GM20431 (cell line): ENCODE data around the gene ZFR2.
"Not testable (repeated sequence)": the region's sequence is repeated elsewhere in the genome, so short reads cannot be mapped to it uniquely, and the experiment has no call there.

Experiments used
- in situ Hi-C: fragments of 300-500 bp; cut with MseI, MboI; formaldehyde crosslinking; loops from one replicate; pipeline ENCODE4 v1.15.0; 2020; ENCODE audit warnings: low sequenced_read_pairs; ENCODE audit not compliant: unreplicated experiment

Gene ZFR2

DNA sequence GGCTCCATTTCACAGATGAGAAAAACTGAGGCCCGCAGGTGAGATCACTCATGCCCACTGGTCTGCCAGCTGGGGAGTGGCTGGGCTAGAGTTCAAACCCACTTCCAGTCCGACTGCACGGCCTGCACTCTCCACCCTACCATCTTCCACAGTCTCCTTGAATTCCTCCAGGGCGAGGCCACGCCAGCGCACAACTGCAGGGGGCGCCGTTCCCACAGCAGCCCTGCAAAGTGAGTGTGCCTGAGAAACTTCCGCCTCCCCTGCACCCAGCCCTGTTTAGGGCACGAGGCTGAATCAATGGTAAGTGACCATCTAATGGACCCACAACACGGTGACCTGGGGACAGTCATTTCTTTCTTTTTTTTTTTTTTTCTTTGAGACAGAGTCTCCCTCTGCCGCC, 10.8 kb upstream of the ZFR2 start:
- in situ Hi-C loops: no loop called here

GRCh38 chr19:3874695-3875094, 5.9 kb upstream of the ZFR2 start:
- in situ Hi-C loops: not testable (repeated sequence)

DNA sequence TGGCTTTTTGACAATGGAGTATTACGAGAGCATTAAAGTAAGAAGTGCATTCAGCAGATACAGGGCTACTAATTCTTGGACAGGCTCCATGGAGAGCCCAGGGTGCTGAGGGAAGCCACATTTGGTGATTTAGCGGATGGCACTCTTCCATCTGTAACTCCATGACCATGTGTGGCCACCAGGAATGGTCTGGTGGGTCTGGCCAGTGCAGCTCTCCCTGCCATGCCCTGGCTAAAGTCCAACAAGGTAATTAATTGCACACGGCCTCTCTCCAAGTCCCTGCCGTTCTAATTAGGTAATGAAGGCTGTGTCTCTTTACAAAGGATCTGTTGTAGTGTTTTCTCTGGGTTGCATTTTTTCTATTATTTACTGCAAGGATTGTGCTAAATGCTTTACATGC, 4.3 kb upstream of the ZFR2 start:
- in situ Hi-C loops: no loop called here

DNA sequence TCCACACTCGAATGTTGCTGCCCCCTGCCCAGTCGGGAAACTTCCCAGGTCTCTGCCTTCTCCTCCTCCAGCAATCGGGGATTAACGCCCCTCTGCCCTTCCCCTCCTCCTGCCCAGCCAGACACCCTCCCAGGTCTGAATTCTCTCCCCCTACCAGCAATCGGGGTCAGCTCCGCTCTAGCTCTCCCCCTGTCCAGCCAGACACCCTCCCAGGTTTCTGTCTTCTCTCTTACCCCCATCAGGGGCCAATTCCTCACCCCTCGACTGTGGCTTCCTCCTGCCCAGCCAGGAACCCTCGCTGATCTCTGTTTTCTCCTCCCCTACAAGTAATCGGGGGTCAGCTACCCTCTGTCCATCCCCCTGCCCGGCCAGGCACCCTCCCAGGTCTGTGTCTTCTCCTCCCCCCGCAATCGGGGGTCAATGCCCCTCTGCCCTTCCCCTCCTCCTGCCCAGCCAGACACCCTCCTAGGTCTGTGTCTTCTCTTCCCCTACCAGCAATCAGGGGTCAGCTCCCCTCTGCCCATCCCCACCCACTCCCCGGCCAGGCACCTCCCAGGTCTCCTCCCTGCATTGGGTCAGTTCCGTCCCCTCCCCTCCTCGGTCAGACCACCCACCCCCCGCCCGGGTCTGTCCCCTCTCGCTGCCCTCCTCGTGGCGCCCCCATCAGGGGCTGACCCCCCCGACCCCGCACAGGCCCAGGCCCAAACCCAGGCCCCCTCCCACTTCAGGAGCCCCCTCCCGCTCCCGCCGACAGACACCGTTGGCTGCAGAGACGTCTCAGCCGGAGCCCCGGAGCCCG, 668 bp downstream of the ZFR2 start:
- in situ Hi-C loops: no loop called here

DNA sequence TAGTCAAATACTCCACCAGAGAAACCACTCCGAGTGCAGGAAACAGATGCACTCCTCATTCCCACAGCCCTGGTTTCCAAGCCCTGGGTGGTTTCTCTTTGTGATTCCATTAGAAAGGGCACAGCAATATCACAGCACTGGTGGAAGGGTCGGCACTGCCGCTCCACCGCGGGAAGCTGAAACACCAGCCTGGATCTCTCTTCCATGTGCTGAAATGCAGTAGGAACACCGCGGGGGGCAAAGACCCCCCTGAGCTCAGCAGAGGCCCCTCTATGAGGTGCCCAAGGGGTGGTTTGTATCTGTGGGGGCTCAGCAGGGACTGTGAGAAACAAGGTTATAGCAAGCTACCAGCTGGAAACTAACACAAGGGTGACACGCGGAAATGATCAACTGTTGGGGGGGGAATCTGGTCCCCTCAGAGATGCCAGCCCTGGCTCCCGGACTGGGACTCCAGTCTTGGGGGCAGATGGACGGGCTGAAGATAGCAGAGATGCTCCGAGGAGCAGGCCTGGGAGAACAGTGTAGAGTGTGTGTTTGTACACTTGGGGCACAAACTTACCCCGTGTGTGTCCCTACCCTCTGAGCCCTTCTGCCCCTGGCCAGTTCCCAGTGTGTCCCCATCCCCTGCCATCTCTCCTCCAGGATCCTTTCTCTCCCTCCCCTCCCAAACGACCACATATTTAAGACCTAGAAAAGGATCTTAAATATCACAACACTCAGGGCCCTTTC, 1.8 kb downstream of the ZFR2 start:
- in situ Hi-C loops: no loop called here

DNA sequence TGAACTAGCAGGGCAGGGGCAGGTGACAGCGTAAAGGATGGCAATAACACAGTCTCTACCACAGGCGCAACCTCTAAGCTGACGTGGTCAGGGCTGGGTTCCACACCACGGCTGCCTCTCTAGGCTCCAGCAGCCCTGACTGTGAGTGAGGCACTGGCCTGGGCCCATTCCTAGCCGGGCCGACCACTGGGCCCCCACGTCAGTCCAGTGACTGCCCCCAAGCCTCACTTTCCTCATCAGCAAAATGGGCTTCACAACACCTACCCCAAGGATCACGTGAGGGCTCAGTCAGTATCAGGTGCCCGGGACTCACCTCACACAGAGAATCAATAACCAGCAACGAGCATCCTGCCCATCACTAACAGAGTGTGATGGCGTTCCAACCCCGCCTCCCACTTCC, 5.2 kb downstream of the ZFR2 start:
- in situ Hi-C loops: no loop called here

DNA sequence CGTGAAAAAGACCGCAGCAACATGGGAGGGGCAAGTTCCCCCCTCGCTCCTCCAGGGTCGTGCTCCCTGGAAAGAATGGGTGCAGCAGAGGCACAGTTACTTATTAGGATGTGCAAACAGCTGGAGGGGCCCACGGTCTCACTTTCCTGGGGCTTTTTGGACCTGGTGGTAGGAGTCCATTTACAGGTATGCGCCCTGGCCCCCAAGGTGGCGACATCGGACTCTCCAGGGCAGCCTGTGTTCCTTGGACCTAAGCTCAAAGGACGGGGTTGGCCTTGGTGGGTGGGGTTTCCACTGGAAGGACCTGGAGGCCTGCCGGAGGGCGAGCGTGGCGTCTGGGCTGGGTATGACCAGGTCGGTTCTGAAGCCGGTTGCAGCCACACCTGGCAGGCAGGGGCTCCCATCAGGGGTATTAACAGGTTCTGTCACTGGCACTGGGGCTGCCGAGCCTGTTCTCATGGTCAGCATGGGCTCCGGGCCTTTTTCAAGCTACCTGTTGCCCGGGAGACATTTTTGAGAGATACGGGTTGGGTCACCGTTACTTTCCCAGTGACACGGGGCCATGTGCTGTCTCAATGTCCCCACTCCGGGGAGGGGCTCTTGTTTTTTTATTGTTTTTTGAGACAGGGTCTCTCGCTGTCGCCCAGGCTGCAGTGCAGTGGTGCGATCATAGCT, 5.9 kb downstream of the ZFR2 start:
- in situ Hi-C loops: no loop called here

DNA sequence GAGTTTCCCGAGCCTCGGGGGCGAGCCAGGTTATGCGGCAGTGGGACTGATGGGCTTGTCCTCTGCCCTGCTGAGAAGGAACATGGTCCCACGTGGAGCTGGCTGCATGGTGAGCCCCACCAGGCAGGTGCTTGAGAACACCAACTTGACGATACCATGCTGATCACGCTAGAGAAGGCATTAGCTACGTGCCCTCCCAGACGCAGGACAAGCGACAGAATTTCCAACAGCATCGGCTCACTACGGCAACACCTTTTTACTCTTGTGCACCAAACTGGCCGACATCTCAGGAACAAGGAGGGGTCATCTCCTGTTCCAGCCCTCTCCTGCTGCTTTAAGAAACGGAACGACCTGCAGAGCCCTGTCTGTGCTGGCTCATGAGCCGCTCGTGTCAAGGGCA, 8.3 kb downstream of the ZFR2 start:
- in situ Hi-C loops: no loop called here

DNA sequence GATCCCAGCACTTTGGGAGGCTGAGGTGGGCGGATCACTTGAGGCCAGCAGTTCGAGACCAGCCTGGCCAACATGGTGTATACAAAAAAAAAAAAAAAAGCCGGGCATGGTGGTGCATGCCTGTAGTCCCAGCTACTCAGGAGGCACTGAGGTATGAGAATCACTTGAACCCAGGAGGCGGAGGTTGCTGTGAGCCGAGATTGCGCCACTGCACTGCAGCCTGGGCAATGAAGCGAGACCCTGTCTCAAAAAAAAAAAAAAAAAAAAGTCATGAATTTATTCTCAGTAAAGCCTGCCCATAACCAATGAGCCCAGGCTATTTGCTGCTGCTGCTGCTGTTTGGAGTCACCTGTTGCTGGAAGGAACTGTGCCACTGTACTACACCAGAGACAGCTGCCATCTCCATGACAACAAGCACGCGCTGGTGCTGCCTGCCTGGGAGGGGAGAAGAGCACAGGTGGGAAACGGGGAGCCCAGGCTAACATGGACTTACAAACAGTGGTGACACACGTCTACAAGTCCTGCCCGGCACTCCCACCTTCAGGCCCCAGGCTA, 11.3 kb downstream of the ZFR2 start:
- in situ Hi-C loops: no loop called here

DNA sequence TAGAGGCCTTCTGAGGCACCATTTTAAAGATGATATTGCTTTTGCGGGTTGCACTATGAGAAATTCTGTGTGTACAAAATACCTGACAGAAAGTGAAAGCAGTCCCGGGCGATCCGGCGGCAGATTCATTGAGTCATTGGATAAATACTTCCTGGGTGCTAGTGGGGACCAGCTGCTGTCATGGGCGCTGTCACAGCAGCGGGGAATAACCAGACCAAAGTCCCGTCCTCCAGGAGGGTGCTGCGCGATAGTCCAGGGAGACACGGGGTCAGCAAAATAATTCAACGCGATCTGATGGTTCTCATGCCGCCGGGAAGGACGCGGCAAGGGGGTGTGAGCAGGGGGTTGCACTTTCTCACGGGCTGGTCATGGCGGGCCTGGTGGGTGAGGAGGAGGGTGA, 13.5 kb downstream of the ZFR2 start:
- in situ Hi-C loops: no loop called here

DNA sequence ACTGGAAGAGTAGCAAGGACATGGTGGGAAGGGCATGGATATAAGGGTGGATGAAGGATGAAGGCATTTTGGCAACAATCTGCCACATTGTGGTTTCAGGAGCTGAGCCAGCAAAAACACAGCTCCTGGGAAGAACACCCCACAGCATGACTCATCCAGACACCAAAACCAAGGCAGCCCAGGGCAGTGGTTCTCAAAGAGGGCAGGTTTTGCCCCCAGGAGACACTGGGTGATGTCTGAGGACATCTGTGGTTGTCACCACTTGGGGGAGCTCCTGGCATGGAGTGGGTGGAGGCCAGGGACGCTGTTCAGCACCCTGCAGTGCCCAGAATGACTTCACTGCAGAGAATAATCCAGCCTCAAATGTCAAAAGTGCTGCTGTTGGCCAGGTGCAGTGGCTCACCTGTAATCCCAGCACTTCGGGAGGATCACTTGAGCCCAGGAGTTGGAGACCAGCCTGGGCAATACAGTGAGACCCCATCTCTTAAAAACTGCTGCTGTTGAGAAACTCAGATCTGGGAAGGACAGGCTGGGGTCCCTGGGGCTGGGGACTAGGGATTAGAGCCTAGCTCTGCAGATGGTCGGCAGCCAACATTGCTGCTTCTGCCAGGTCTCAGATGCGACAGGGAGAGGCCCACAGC, 16.1 kb downstream of the ZFR2 start:
- in situ Hi-C loops: no loop called here

GRCh38 chr19:3852177-3852511, 16.7 kb downstream of the ZFR2 start:
- in situ Hi-C loops: no loop called here

GRCh38 chr19:3851254-3852176, 17.3 kb downstream of the ZFR2 start:
- in situ Hi-C loops: no loop called here

DNA sequence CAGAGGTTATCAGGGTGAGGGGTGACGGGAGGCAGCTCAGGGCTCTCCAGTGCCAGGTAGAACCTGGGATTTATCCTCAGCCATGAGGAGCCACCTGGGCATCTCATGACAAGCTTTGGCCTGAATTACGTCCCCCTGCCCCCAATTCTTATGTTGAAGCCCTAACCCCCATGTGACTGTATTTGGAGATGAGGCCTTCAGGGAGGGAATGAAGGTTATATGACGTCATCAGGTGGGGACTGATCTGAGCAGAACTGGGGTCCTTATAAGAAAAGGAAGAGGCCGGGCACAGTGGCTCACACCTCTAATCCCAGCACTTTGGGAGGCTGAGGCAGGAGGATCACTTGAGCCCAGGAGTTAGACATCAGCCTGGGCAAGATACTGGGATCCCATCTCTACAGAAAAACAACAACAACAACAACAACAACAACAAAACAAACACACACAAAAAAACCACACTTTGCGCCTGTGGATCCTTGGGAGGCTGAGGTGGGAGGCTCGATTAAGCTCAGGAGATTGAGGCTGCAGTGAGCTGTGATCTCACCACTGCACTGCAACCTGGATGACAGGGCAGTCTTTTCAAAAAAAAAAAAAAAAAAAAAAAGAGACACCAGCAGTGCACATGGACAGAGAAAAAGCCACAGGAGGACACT, 18.4 kb downstream of the ZFR2 start:
- in situ Hi-C loops: no loop called here

DNA sequence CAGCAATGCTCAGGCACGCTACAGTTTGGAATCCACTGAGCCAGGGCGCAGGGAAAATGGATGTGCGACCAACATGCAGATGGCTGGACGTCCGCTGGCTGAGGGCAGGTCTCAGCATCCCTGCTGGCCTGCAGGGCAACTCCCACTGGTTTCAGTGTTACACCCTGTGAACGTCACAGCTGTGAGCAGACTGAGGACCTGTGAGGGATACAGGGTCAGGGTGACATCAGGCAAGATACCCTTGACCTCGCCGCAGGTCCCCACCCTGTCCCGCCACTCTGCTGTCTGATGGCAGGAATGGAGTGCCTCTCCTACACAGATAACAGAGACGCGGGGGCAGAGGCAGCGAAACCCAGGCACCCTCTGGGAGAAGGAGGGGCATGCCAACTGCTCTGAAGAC, 19.1 kb downstream of the ZFR2 start:
- in situ Hi-C loops: no loop called here

DNA sequence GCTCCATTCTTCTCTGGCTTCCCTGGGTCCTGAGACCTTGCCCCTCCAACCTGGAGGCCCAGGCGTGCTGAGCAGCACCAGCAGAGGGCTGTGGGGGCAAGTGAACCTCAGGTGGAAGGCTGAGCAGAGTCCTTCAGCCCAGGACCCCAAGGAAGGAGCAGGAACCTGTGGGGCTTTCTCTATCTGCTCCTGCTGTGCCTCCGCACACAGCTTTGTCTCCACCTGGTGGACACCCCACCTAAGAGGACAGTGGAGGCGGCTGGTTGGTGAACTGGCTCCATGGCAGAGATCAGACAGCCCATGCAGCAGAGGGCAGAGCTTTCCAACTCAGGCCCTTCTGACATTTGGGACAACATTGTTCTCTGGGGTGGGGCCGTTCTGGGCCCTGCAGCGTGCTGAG, 19.7 kb downstream of the ZFR2 start:
- in situ Hi-C loops: no loop called here

GRCh38 chr19:3844596-3844995, 24.2 kb downstream of the ZFR2 start:
- in situ Hi-C loops: no loop called here

DNA sequence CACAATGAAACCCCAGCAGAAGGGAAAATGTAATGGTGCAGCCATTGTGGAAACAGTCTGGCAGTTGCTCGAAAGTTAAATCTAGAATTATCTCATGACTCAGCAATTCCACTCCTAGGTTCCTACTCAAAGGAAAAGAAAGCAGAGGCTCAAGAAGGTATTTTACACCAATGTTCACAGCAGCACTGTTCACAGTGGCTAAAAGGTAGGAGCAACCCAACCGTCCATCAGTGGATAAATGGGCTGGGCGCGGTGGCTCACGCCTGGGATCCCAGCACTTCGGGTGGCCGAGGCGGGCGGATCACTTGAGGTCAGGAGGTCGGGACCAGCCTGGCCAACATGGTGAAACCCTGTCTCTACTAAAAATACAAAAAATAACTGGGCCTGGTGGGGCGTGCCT, 25.9 kb downstream of the ZFR2 start:
- in situ Hi-C loops: no loop called here

GRCh38 chr19:3840804-3841203, 28.0 kb downstream of the ZFR2 start:
- in situ Hi-C loops: no loop called here
